ENCODE measurements around the gene ZNF687. TPM values are rescaled to one million over a fixed set of nuclear protein-coding genes. Genes with fewer than 3 reads are reported as not detected.
"Not testable (repeated sequence)": the region's sequence is repeated elsewhere in the genome, so short reads cannot be mapped to it uniquely, and the experiment has no call there.

The ZNF687 gene
- polyA plus RNA-seq, 1 experiment = 19.8 TPM

GRCh38 chr1:151266315-151266714 is 15.8 kb upstream of the ZNF687 start:
- no peak overlapping the region for H3K4me3 ChIP-seq (ENCODE audit: low read depth, low read length)
- ChIA-PET POLR2A (no interaction called here), CTCF (interaction anchor here (0.6 to 1.7 kb wide), 3 partner anchors 13 to 38 kb away, joined by 3 to 5 read pairs (median 4); no protein-coding TSS in a partner anchor)
- H3K27me3 ChIP-seq (ENCODE audit: control insufficient read depth, insufficient read depth, low read length) = no peaks in the 10 kb centered on the region
- no peak for DNase-seq (ENCODE audit: low read depth)
- peaks cover 22% of the 10 kb centered on the region for H3K36me3 ChIP-seq (ENCODE audit: control insufficient read depth, insufficient read depth, low read length)
- no peak for TF ChIP-seq CTCF (IDR thresholded peaks at IDR 0.05; ENCODE audit: insufficient read depth, low read depth, low read length)

GRCh38 chr1:151266821-151267220 is 15.3 kb upstream of the ZNF687 start:
- CTCF ChIA-PET = interaction anchor here (1.7 kb wide), 1 partner anchor 15 kb away, joined by 5 read pairs; no protein-coding TSS in a partner anchor
- Histone ChIP-seq H3K4me3 (ENCODE audit: low read depth, low read length) (no peak overlapping the region), H3K27me3 (ENCODE audit: control insufficient read depth, insufficient read depth, low read length) (no peaks in the 10 kb centered on the region), H3K36me3 (ENCODE audit: control insufficient read depth, insufficient read depth, low read length) (peaks cover 22% of the 10 kb centered on the region)
- no peak for DNase-seq (ENCODE audit: low read depth)
- POLR2A ChIA-PET = no interaction called here
- TF ChIP-seq CTCF (IDR thresholded peaks at IDR 0.05; ENCODE audit: insufficient read depth, low read depth, low read length) = no peak

GRCh38 chr1:151267760-151268159 is 14.3 kb upstream of the ZNF687 start:
- POLR2A ChIA-PET = no interaction called here
- no peak for TF ChIP-seq CTCF (IDR thresholded peaks at IDR 0.05; ENCODE audit: insufficient read depth, low read depth, low read length)
- Histone ChIP-seq H3K36me3 (ENCODE audit: control insufficient read depth, insufficient read depth, low read length) (peaks cover 19% of the 10 kb centered on the region), H3K4me3 (ENCODE audit: low read depth, low read length) (no peak overlapping the region), H3K27me3 (ENCODE audit: control insufficient read depth, insufficient read depth, low read length) (no peaks in the 10 kb centered on the region)
- DNase-seq (ENCODE audit: low read depth) = no peak
- CTCF ChIA-PET = interaction anchor here (1.5 to 1.7 kb wide), 2 partner anchors 16 to 73 kb away, joined by 4 to 5 read pairs; no protein-coding TSS in a partner anchor

- Histone ChIP-seq H3K4me3 (ENCODE audit: low read depth, low read length) (no peak overlapping the region), H3K36me3 (ENCODE audit: control insufficient read depth, insufficient read depth, low read length) (no peaks in the 10 kb centered on the region), H3K27me3 (ENCODE audit: control insufficient read depth, insufficient read depth, low read length) (no peaks in the 10 kb centered on the region)
- TF ChIP-seq CTCF (IDR thresholded peaks at IDR 0.05; ENCODE audit: insufficient read depth, low read depth, low read length) = no peak
- DNase-seq (ENCODE audit: low read depth) = no peak
- POLR2A ChIA-PET = interaction anchor here (0.6 kb wide), 1 partner anchor 19 kb away, joined by 5 read pairs; the partner anchor contains the start of gene PSMD4
- CTCF ChIA-PET = no interaction called here
Measured at GRCh38 chr1:151273924-151274466, 8.1 kb upstream of the ZNF687 start.

- POLR2A ChIA-PET; DNase-seq (ENCODE audit: low read depth); H3K4me3 ChIP-seq (ENCODE audit: low read depth, low read length); H3K36me3 ChIP-seq (ENCODE audit: control insufficient read depth, insufficient read depth, low read length); H3K27me3 ChIP-seq (ENCODE audit: control insufficient read depth, insufficient read depth, low read length): not testable (repeated sequence)
- CTCF ChIA-PET = interaction anchor here (0.6 kb wide), 1 partner anchor 63 kb away, joined by 4 read pairs; no protein-coding TSS in a partner anchor
Measured at GRCh38 chr1:151275341-151275740, 6.8 kb upstream of the ZNF687 start.

GRCh38 chr1:151277249-151277648 is 4.8 kb upstream of the ZNF687 start:
- Histone ChIP-seq H3K27me3 (ENCODE audit: control insufficient read depth, insufficient read depth, low read length) (no peaks in the 10 kb centered on the region), H3K4me3 (ENCODE audit: low read depth, low read length) (no peak overlapping the region), H3K36me3 (ENCODE audit: control insufficient read depth, insufficient read depth, low read length) (no peaks in the 10 kb centered on the region)
- no peak for DNase-seq (ENCODE audit: low read depth)
- ChIA-PET CTCF (interaction anchor here (1.7 kb wide), 1 partner anchor 26 kb away, joined by 4 read pairs; no protein-coding TSS in a partner anchor), POLR2A (no interaction called here)
- no peak for TF ChIP-seq CTCF (IDR thresholded peaks at IDR 0.05; ENCODE audit: insufficient read depth, low read depth, low read length)
